IPS-15b (cell line): Measurements from ENCODE around the gene PIEZO1.
"Not testable (repeated sequence)": the region's sequence is repeated elsewhere in the genome, so short reads cannot be mapped to it uniquely, and the experiment has no call there.

Experiments used
- H3K27me3 ChIP-seq: one replicate; pipeline ENCODE4 v1.6.1; 2013; ENCODE audit warnings: low read length; ENCODE audit not compliant: control insufficient read depth, insufficient read depth
- H3K36me3 ChIP-seq: one replicate; pipeline ENCODE4 v1.6.1; 2013; ENCODE audit warnings: low read length; ENCODE audit not compliant: control insufficient read depth, insufficient read depth
- H3K4me1 ChIP-seq: one replicate; pipeline ENCODE4 v1.6.1; 2013; ENCODE audit warnings: mild to moderate bottlenecking, low read length; ENCODE audit not compliant: control insufficient read depth, insufficient read depth
- H3K4me3 ChIP-seq: one replicate; pipeline ENCODE4 v1.5.1; 2013; ENCODE audit warnings: low read depth, low read length
- H3K9ac ChIP-seq: one replicate; pipeline ENCODE4 v1.6.1; 2013; ENCODE audit warnings: low read depth, mild to moderate bottlenecking, low read length
- H3K9me3 ChIP-seq: one replicate; pipeline ENCODE4 v1.6.1; 2013; ENCODE audit warnings: mild to moderate bottlenecking, low read length; ENCODE audit not compliant: control insufficient read depth, insufficient read depth

PIEZO1 gene

DNA sequence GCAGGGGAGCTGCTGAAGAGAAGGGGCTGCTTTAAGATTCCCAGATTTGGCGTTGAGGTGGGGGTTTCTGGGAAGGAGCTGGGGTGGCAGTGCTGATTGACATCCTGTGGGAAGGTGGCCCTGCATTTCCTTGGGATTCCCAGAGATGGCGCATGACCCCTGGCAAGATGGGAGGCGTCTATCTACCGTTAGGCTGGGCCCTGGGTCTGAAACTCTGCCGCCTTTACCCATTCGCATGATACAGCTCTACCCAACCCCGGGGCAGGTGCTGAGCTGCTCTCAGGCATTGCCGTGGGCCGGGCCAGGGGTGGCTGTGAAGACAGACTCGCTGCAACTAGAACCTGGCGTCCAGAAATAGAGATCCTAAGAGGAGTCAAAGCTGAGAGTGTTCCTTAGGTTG is 112.2 kb downstream of the PIEZO1 start:
- H3K36me3 ChIP-seq, result no peaks in the 10 kb centered on the region
- H3K4me1 ChIP-seq, result no peaks in the 10 kb centered on the region
- no peaks in the 10 kb centered on the region for H3K27me3 ChIP-seq
- H3K9ac ChIP-seq, result no peak overlapping the region
- H3K9me3 ChIP-seq, result no peaks in the 10 kb centered on the region
- H3K4me3 ChIP-seq, result no peak overlapping the region

DNA sequence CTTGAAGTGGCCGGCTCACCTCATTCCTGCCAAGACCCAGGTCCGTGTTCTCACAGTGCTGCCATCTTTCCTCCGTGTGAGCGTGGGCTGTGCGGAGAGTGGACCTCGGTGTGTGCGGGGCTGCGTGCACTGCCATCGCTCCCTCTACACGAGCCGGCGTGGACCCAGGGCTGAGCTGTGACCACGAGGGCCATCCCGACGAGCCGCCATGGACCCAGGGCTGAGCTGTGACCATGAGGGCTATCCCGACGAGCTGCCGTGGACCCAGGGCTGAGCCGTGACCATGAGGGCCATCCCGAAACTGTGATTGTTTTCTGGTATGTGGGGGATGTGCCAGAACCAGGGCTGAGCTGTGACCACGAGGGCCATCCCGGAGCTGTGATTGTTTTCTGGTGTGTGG is 113.2 kb downstream of the PIEZO1 start:
- H3K9me3 ChIP-seq, result no peaks in the 10 kb centered on the region
- no peak overlapping the region for H3K9ac ChIP-seq
- no peak overlapping the region for H3K4me3 ChIP-seq
- H3K4me1 ChIP-seq, result no peaks in the 10 kb centered on the region
- no peaks in the 10 kb centered on the region for H3K27me3 ChIP-seq
- H3K36me3 ChIP-seq, result no peaks in the 10 kb centered on the region

DNA sequence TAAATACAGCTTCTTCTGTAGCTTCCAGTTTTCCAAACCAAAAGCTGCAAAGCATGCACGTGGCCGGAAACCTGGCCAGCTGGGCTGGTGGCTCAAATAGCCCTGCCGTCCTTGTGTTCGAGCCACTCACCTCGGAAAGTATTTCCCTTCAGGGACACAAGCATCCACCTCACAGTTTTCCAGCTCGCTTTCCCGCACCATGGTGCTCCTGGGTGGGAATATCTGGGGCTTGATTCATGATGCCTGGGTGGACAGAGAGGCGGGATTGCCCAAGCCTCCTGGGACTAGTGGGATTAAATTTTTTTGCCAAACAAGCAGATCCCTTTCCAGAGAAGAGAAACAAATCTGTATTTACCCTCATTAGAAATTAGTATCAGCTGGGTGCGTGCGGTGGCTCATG is 115.0 kb downstream of the PIEZO1 start:
- no peak overlapping the region for H3K9ac ChIP-seq
- H3K4me3 ChIP-seq, result no peak overlapping the region

DNA sequence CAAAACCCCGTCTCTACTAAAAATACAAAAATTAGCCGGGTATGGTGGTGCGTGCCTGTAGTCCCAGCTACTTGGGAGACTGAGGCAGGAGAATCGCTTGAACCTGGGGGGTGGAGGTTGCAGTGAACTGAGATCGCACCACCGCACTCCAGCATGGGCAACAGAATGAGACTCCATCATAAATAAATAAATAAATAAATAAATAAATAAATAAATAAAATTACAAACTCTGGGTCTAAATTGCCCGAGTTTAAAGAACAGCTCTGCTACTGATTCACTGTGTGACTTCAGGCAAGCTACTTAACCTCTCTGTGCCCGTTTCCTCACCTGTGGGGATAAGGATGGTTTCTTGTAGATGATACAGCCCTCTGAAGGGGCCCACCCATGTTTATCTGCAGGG is 115.5 kb downstream of the PIEZO1 start:
- H3K9me3 ChIP-seq, H3K36me3 ChIP-seq, H3K27me3 ChIP-seq, H3K4me3 ChIP-seq, H3K9ac ChIP-seq, H3K4me1 ChIP-seq: not testable (repeated sequence)

More for the DNA sequence above, 115.0 kb downstream of the PIEZO1 start:
- Histone ChIP-seq H3K27me3 (no peaks in the 10 kb centered on the region), H3K4me1 (no peaks in the 10 kb centered on the region), H3K36me3 (peaks cover 2% of the 10 kb centered on the region), H3K9me3 (no peaks in the 10 kb centered on the region)

DNA sequence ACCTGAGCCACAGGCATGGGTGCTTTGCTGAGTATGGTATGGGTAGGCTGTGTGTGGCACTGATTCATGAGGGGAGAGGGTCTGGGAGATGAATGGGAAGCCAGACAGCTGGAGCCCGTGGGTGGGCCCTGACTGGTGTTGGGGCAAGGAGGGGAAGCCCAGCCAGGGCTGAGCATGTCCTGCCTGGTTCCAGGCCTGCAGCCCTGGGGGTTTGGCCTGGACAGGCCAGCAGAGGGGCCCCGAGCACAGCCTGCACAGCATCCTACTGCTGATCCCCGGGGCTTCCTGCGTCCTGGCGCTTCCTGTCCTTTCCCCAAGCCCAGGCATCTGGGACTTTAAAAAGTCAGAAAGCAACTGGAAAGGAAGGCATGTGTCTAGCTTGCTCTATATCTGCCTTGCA is 117.6 kb downstream of the PIEZO1 start:
- no peak overlapping the region for H3K9ac ChIP-seq

DNA sequence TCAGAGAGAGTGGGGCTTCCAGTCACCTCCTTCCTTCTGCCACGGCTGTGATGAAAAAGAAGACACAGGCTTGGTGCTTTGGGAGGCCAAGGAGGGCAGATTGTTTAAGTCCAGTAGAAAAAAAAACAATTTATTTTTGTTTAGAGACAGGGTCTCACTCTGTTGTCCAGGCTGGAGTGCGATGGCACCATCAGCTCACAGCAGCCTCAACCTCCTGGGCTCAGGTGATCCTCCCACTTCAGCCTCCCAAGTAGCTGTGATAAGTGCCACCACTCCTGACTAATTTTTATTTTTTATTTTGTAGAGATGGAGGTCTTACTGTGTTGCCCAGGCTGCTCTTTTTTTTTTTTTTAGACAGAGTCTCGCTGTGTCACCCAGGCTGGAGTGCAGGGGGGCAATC is 119.5 kb downstream of the PIEZO1 start:
- Histone ChIP-seq H3K9me3 (no peaks in the 10 kb centered on the region), H3K4me3 (no peak overlapping the region), H3K9ac (no peak overlapping the region), H3K36me3 (peaks cover 2% of the 10 kb centered on the region), H3K27me3 (no peaks in the 10 kb centered on the region), H3K4me1 (peaks cover 2% of the 10 kb centered on the region)

More for the DNA sequence above, 117.6 kb downstream of the PIEZO1 start:
- Histone ChIP-seq H3K27me3 (no peaks in the 10 kb centered on the region), H3K4me3 (no peak overlapping the region), H3K36me3 (peaks cover 2% of the 10 kb centered on the region), H3K9me3 (no peaks in the 10 kb centered on the region), H3K4me1 (no peaks in the 10 kb centered on the region)
